K562 (cell line): ENCODE data around the gene PIP5K1B. TPM values are rescaled to one million over a fixed set of nuclear protein-coding genes. Genes with fewer than 3 reads are reported as not detected.
A peak's percentile ranks its signal among the peaks of the same experiment; 100 is the strongest.

Source experiments
- ATAC-seq: fragments of 200-7000 bp; cut with Tn5 transposase; 3 replicates; pipeline ENCODE4 v1.9.1; 2020; ENCODE audit warnings: moderate library complexity
- BruUV-seq: library from RNA; stranded (reverse); fragments of 400-500 nt; replicated peaks from 2 replicates; lab custom pipeline; 2021; lab: Mats Ljungman, UMichigan
- CTCF ChIA-PET: fragments of 300-600 bp; formaldehyde crosslinking; extraction: SDS; loops from one replicate; lab custom pipeline; 2021; ENCODE audit warnings: low intra/inter-chr PET ratio; lab: Yijun Ruan, JAX
- POLR2A ChIA-PET: fragments of 300-600, 350-650 bp; sonication (Branson Sonifier 250); formaldehyde crosslinking; extraction: SDS; loops from one replicate; lab custom pipeline; 2021; ENCODE audit warnings: antibody characterized with exemption, inconsistent platforms; lab: Yijun Ruan, JAX
- DNase-seq, 4 experiments: peaks; one replicate each; pipeline versions ENCODE4 v3.0.0 to v3.0.0-alpha.2; 2011 to 2018; ENCODE audit warnings: low spot score in 3 of 4, mixed read lengths in 3 of 4; ENCODE audit errors: extremely low read depth in 1 of 4
- FAIRE-seq: peaks from 2 replicates; lab custom pipeline; 2011; peaks lifted over from hg19 to GRCh38; lab: Jason Lieb, UNC
- H2AFZ ChIP-seq: 2 replicates; pipeline ENCODE4 v1.6.0; 2011; ENCODE audit warnings: low read depth, low read length, control low read depth, inconsistent platforms
- H3K27ac ChIP-seq: fragments of 200-600 bp; 3 replicates; pipeline ENCODE4 v1.8.0; 2011; ENCODE audit warnings: low read depth, mild to moderate bottlenecking, control low read depth, inconsistent platforms, low read length, moderate library complexity, mixed read lengths; ENCODE audit errors: extremely low read depth
- H3K27me3 ChIP-seq, 2 experiments: fragments of 300-600 bp in 1 of 2; 2 replicates in 1 of 2; 3 replicates in 1 of 2; pipeline versions ENCODE4 v1.6.0 to v1.8.0; 2011; ENCODE audit warnings: inconsistent platforms in 2 of 2, low read length in 2 of 2, mild to moderate bottlenecking in 1 of 2, mixed read lengths in 1 of 2, moderate library complexity in 1 of 2; ENCODE audit not compliant: control insufficient read depth in 2 of 2, insufficient read depth in 2 of 2
- H3K36me3 ChIP-seq: fragments of 300-600 bp; 3 replicates; pipeline ENCODE4 v1.8.0; 2011; ENCODE audit warnings: mild to moderate bottlenecking, low read length, inconsistent platforms; ENCODE audit not compliant: control insufficient read depth, insufficient read depth
- H3K4me1 ChIP-seq, 2 experiments: fragments of 200-600 bp in 1 of 2; replicated peaks in 1 of 2; 2 replicates in 1 of 2; 3 replicates in 1 of 2; pipeline versions ENCODE4 v1.5.1 to v1.8.0; 2011; ENCODE audit warnings: inconsistent platforms in 2 of 2, low read length in 2 of 2, mild to moderate bottlenecking in 1 of 2, mixed read lengths in 1 of 2, moderate library complexity in 1 of 2; ENCODE audit not compliant: control insufficient read depth in 2 of 2, insufficient read depth in 2 of 2
- H3K4me2 ChIP-seq: 2 replicates; pipeline ENCODE4 v1.6.1; 2011; ENCODE audit warnings: low read length, control low read depth, inconsistent platforms, mixed read lengths; ENCODE audit not compliant: insufficient read depth
- H3K4me3 ChIP-seq: fragments of 200-600 bp; sonication (generic), shearing (Covaris generic); 2 replicates; pipeline ENCODE4 v1.5.1; 2016; ENCODE audit warnings: control low read depth, inconsistent platforms
- H3K79me2 ChIP-seq: fragments of 200-600 bp; 3 replicates; pipeline ENCODE4 v1.8.0; 2011; ENCODE audit warnings: low read length, inconsistent platforms; ENCODE audit not compliant: control insufficient read depth, insufficient read depth
- H3K9ac ChIP-seq, 2 experiments: 2 replicates each; pipeline versions ENCODE4 v1.6.0 to v1.6.1; 2011; ENCODE audit warnings: low read depth in 2 of 2, low read length in 2 of 2, control low read depth in 1 of 2, inconsistent platforms in 1 of 2, mild to moderate bottlenecking in 1 of 2, mixed read lengths in 1 of 2; ENCODE audit not compliant: insufficient read depth in 1 of 2
- H3K9me1 ChIP-seq: one replicate; pipeline ENCODE4 v1.6.0; 2011; ENCODE audit warnings: inconsistent platforms, mild to moderate bottlenecking, low read length, moderate library complexity; ENCODE audit not compliant: control insufficient read depth, insufficient read depth
- H3K9me3 ChIP-seq: replicated peaks from 2 replicates; pipeline ENCODE4 v1.5.1; 2011; ENCODE audit warnings: low read depth, low read length, inconsistent platforms; ENCODE audit not compliant: control insufficient read depth, insufficient read depth
- H4K20me1 ChIP-seq: replicated peaks from 2 replicates; pipeline ENCODE4 v1.6.1; 2011; ENCODE audit warnings: low read length, inconsistent platforms, mixed read lengths; ENCODE audit not compliant: control insufficient read depth, insufficient read depth
- DMBX1 ChIP-seq: fragments of 250-450 bp; sonication (Bioruptor Pico); IDR thresholded peaks from 2 replicates; pipeline ENCODE4 v1.8.0; 2022; ENCODE audit warnings: inconsistent platforms, mild to moderate bottlenecking, moderate library complexity, borderline replicate concordance
- ESRRB ChIP-seq: fragments of 250-450 bp; sonication (Bioruptor Pico); IDR thresholded peaks from 2 replicates; pipeline ENCODE4 v1.5.0; 2020; ENCODE audit warnings: mild to moderate bottlenecking, moderate library complexity, borderline replicate concordance
- FOS ChIP-seq: IDR thresholded peaks from 3 replicates; pipeline ENCODE4 v1.6.1; 2011; ENCODE audit not compliant: insufficient read length; ENCODE audit errors: extremely low read depth
- GATA2 ChIP-seq: sonication (generic); formaldehyde crosslinking; IDR thresholded peaks from 2 replicates; pipeline ENCODE4 v1.4.0; 2020; ENCODE audit warnings: mild to moderate bottlenecking, missing genetic modification reagents
- LARP7 ChIP-seq: fragments of 450-650 bp; IDR thresholded peaks from 2 replicates; pipeline ENCODE4 v1.6.1; 2016
- MEF2A ChIP-seq: IDR thresholded peaks from 2 replicates; pipeline ENCODE4 v1.6.1; 2011; ENCODE audit warnings: low read depth, mild to moderate bottlenecking, low read length, moderate library complexity; ENCODE audit not compliant: control insufficient read depth
- NR2C1 ChIP-seq, 2 experiments: fragments of 450-650 bp; IDR thresholded peaks; 2 replicates each; pipeline ENCODE4 v1.6.1; 2017; ENCODE audit warnings: mild to moderate bottlenecking in 2 of 2, antibody characterized with exemption in 1 of 2, inconsistent platforms in 1 of 2, missing compliant biosample characterization in 1 of 2, missing genetic modification characterization in 1 of 2
- RHOXF2B ChIP-seq: fragments of 250-450 bp; sonication (Bioruptor Pico); conservative IDR thresholded peaks from 2 replicates; pipeline ENCODE4 v1.5.1; 2021
- RNF2 ChIP-seq: sonication (generic); IDR thresholded peaks from 2 replicates; pipeline ENCODE4 v1.6.1; 2016
- TBL1XR1 ChIP-seq, 2 experiments: IDR thresholded peaks; 2 replicates each; pipeline ENCODE4 v1.6.1; 2012; ENCODE audit warnings: improper control_type of control experiment in 2 of 2, low read length in 2 of 2, mild to moderate bottlenecking in 1 of 2
- TRIM28 ChIP-seq: fragments of 450-650 bp; IDR thresholded peaks from 2 replicates; pipeline ENCODE4 v1.6.1; 2017
- ZNF583 ChIP-seq: fragments of 250-450 bp; sonication (Bioruptor Pico); IDR thresholded peaks from 2 replicates; pipeline ENCODE4 v1.4.0; 2020
- ZNF584 ChIP-seq: fragments of 200-800 bp; sonication (Bioruptor generic); IDR thresholded peaks from 2 replicates; pipeline ENCODE4 v1.6.1; 2016; ENCODE audit warnings: low read depth, mild to moderate bottlenecking, missing genetic modification characterization, missing compliant biosample characterization
- WGBS: fragments of 100-300 bp; shearing (Covaris generic); methylation state at CpG from one replicate; pipeline ENCODE4 v1.1.6; 2016; ENCODE audit warnings: low coverage, mixed read lengths; ENCODE audit not compliant: insufficient coverage; ENCODE audit errors: missing lambda C conversion rate; 5-methylcytosine and 5-hydroxymethylcytosine counted together
- in situ Hi-C: fragments of 300-500 bp; cut with MboI; formaldehyde crosslinking; loops from 4 replicates; pipeline ENCODE4 v1.15.0; 2018; ENCODE audit warnings: inconsistent platforms, mixed read lengths
- intact Hi-C: fragments of 100-400 bp; cut with micrococcal nuclease; formaldehyde crosslinking; loops from 2 replicates; pipeline ENCODE4 v1.14.2; 2022
- polyA plus RNA-seq, 8 experiments: library from polyadenylated mRNA; depleted of rRNA in 4 of 8; stranded (reverse) in 5 of 8; unstranded in 3 of 8; fragments of >200 nt; fragmentation: Nextera tagmentation in 2 of 8; fragmentation: Illumina TruSeq in 1 of 8; extraction: Ambion mirVana in 2 of 8; extraction: Trizol in 1 of 8; gene quantifications; 2 replicates each; pipeline versions ENCODE4 v1.2.1 to v1.2.3, GENCODE V29; 2011 to 2014; ENCODE audit warnings: inconsistent platforms in 1 of 8, missing spikeins in 1 of 8
- total RNA-seq, 7 experiments: library from RNA; depleted of rRNA in 6 of 7; stranded (reverse); fragments of >200 nt in 6 of 7; fragmentation: Illumina TruSeq in 2 of 7; extraction: Trizol in 2 of 7; gene quantifications; 2 replicates each; pipeline versions ENCODE4 v1.2.1 to v1.2.3, GENCODE V29; 2011 to 2021; ENCODE audit warnings: low replicate concordance in 1 of 7
- TF ChIP-seq, protein P1 (sequence below): IDR thresholded peaks from 2 replicates; pipeline ENCODE4 v1.6.1; 2016; ENCODE audit warnings: missing genetic modification characterization, missing compliant biosample characterization
- TF ChIP-seq, protein P2 (sequence below): sonication (generic); formaldehyde crosslinking; IDR thresholded peaks from 2 replicates; pipeline ENCODE4 v1.8.0; 2022; ENCODE audit warnings: missing genetic modification reagents, mild to moderate bottlenecking, borderline replicate concordance

PIP5K1B gene
- total and polyA plus RNA-seq, 9 of the 15 experiments (the other 6 are each of a cell fraction or from before 2014, with no cell fraction given): 3.1 to 12.9 (median 7.4) TPM

DNA sequence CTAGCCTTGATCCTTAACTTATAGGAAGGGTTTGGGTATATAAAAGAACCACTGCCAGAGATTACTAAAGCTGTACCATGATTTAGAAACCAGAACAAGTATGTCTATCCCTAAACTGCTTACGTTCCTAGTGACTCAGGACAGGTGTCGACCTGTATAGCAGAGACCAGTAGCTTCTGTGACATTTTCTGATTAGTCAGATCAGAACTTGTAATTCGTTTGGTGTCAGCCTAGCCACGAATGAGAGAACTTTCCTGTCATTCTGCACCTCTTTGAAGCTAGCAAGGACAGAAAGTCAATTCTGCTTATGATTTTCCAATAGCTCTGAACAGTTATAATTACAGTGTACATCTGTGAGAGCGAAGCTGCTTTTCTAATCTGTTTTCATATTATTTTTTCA is 269.4 kb downstream of the PIP5K1B start:
- no peaks in the 10 kb centered on the region for H4K20me1 ChIP-seq
- ChIA-PET CTCF (no interaction called here), POLR2A (interaction anchor here (1.4 kb wide), 1 partner anchor 10 kb away, joined by 6 read pairs; no protein-coding TSS in a partner anchor)
- H3K4me2 ChIP-seq: no peak overlapping the region
- no peaks in the 10 kb centered on the region for H3K36me3 ChIP-seq
- H3K9me3 ChIP-seq: peaks cover 5% of the 10 kb centered on the region; the same call in 1 of the 2 replicates
- in situ Hi-C loops: no loop called here
- no peaks in the 10 kb centered on the region for H3K9me1 ChIP-seq
- peak overlapping the region; percentile 33 for H2AFZ ChIP-seq
- 34% methylated on average over 5 of the region's 5 CpGs for WGBS
- peak overlapping the region in 1 of 2 experiments; percentile 49; a peak in 2 of 4 replicates for H3K9ac ChIP-seq
- no peak overlapping the region for H3K4me3 ChIP-seq
- peak; percentile 17; the same call in 2 of the 3 replicates for ATAC-seq
- H3K27me3 ChIP-seq: no peaks in the 10 kb centered on the region
- TF ChIP-seq ESRRB: no peak
- TF ChIP-seq GATA2 (CRISPR knock-in tag): no peak
- no peak for TF ChIP-seq MEF2A
- TF ChIP-seq RNF2: no peak
- TF ChIP-seq, protein P1, sequence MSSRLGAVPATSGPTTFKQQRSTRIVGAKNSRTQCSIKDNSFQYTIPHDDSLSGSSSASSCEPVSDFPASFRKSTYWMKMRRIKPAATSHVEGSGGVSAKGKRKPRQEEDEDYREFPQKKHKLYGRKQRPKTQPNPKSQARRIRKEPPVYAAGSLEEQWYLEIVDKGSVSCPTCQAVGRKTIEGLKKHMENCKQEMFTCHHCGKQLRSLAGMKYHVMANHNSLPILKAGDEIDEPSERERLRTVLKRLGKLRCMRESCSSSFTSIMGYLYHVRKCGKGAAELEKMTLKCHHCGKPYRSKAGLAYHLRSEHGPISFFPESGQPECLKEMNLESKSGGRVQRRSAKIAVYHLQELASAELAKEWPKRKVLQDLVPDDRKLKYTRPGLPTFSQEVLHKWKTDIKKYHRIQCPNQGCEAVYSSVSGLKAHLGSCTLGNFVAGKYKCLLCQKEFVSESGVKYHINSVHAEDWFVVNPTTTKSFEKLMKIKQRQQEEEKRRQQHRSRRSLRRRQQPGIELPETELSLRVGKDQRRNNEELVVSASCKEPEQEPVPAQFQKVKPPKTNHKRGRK (tag): no peak
- TF ChIP-seq DMBX1 (CRISPR knock-in tag): no peak
- TF ChIP-seq LARP7: no peak
- TF ChIP-seq, protein P2, sequence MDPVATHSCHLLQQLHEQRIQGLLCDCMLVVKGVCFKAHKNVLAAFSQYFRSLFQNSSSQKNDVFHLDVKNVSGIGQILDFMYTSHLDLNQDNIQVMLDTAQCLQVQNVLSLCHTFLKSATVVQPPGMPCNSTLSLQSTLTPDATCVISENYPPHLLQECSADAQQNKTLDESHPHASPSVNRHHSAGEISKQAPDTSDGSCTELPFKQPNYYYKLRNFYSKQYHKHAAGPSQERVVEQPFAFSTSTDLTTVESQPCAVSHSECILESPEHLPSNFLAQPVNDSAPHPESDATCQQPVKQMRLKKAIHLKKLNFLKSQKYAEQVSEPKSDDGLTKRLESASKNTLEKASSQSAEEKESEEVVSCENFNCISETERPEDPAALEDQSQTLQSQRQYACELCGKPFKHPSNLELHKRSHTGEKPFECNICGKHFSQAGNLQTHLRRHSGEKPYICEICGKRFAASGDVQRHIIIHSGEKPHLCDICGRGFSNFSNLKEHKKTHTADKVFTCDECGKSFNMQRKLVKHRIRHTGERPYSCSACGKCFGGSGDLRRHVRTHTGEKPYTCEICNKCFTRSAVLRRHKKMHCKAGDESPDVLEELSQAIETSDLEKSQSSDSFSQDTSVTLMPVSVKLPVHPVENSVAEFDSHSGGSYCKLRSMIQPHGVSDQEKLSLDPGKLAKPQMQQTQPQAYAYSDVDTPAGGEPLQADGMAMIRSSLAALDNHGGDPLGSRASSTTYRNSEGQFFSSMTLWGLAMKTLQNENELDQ (CRISPR knock-in tag): no peak
- TF ChIP-seq TBL1XR1 (IDR thresholded peaks at IDR 0.05; ENCODE audit: low read length in 2 of 2): no peak
- no peak for TF ChIP-seq RHOXF2B (CRISPR knock-in tag)
- no peak for TF ChIP-seq FOS
- no peak for TF ChIP-seq NR2C1 (IDR thresholded peaks at IDR 0.05)
- no peak for TF ChIP-seq NR2C1 (tag; IDR thresholded peaks at IDR 0.05)
- TF ChIP-seq ZNF583: no peak
- no peak for TF ChIP-seq ZNF584 (CRISPR knock-in tag)
- no peak for TF ChIP-seq TRIM28
- no peak for DNase-seq
- intact Hi-C loops: no loop called here
- peak overlapping the region; percentile 57 for H3K27ac ChIP-seq
- peaks cover 5 to 51% of the 10 kb centered on the region in 2 experiments for H3K4me1 ChIP-seq
- BruUV-seq: no TSS peak
- H3K79me2 ChIP-seq: no peaks in the 10 kb centered on the region; the same call in 2 of the 3 replicates
- no peak for FAIRE-seq
